ENCODE measurements around the gene VAV3.
"Not testable (repeated sequence)": the region's sequence is repeated elsewhere in the genome, so short reads cannot be mapped to it uniquely, and the experiment has no call there.

The VAV3 gene

DNA sequence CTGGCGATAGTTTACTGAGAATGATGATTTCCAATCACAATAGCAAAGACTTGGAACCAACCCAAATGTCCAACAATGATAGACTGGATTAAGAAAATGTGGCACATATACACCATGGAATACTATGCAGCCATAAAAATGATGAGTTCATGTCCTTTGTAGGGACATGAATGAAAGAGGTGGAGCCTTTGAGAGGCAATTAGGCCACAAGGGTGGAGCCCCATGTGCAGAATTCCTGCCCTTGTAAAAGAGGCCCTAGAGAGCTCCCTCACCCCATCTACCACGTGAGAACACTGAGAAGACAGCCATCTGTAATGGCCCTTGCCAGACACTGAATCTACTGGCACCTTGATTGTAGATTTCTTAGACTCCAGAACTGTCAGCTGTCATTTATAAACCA is 314.2 kb downstream of the VAV3 start:
- not testable (repeated sequence) for DNase-seq (ENCODE audit: low read depth in 2 of 2)

DNA sequence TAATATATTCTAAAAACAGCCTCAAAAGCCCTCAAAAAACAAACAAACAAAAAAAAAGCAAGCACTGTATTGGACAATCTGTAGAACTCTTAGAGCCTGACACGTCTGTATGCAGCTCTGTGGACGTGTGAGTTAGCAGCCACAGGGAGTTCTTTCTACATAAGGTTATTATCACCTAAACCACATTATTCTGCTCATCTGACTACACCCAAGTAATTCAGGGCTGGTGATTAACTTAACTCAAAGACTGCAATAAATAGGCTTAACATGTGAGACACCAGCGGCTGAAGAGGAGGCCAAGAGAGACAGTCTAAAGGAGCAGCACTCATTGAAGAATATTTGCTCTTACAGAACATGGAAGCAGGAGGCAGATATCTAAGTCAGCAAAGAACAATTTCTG is 316.0 kb downstream of the VAV3 start:
- DNase-seq (ENCODE audit: low read depth in 2 of 2): no peak

DNA sequence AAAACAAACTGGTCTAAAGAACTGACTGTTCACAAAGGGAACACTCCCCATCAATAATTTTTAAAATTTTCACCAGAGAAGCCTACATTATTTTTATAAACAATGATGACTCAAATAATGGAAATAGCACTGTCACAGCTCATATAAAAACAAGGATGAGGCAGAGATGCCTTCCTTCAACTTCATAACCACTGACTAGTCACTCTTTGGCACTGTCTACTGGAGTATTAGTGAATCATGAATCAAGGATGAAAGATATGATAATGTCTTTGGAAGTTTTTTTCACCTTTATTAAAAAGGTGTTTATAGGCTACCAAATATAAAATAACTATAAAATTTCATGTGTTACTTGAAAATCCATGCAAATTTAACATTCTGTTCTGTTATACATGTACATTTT is 316.9 kb downstream of the VAV3 start:
- no peak for DNase-seq (ENCODE audit: low read depth in 2 of 2)

DNA sequence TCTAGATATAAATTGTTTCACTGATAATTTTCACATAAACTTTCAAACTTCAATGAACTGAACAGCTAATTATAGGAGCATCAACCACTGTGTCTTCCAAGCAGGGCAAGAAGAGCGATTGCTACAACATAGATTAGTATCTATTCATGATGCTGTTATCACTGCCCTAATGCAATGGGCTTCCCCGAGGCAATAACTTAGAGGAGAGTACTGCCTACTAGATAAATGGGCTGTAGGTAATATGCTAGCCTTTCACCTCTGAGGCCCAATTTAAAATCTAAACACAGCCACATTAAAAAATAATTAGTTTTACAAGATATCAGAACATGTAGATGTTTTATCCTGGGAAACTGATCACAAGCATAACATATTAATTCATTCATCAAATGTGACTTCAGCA is 318.0 kb downstream of the VAV3 start:
- no peak for DNase-seq (ENCODE audit: low read depth in 2 of 2)

DNA sequence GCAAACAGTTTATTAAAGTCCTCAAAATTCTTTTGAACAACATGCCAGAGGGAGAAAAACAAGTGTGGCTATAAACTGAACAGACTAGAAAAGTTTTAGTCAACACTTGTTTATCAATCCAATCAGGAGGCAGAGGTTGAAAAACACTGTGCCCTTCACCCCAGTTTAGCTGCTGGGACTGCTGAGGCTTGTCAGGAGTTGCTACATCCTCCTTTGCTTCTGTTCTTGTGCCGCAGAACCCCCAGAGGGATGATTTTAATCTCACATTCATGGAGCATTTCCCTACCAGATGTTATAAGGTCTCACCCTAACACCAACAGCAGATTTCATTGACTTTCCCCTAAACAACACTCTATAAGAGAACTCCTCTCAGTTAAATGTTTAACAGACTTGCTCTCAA is 321.2 kb downstream of the VAV3 start:
- no peak for DNase-seq (ENCODE audit: low read depth in 2 of 2)

DNA sequence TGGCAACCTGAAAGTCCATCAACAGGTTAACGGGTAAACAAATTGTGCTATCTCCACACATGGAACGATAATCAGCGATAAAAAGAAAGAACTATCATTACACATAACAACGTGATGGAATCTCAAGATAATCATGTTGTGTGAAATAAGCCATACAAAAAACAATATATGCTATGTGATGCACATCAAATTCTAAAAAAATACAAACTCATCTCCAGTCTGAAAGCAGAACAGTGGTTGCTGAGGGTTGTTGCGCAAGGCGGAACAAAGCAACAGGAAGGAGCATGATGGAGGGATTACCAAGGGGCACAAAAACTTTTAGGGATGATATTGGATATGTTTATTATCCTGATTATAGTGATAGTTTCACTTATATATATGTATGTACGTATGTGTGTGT is 324.8 kb downstream of the VAV3 start:
- DNase-seq (ENCODE audit: low read depth in 2 of 2): no peak

DNA sequence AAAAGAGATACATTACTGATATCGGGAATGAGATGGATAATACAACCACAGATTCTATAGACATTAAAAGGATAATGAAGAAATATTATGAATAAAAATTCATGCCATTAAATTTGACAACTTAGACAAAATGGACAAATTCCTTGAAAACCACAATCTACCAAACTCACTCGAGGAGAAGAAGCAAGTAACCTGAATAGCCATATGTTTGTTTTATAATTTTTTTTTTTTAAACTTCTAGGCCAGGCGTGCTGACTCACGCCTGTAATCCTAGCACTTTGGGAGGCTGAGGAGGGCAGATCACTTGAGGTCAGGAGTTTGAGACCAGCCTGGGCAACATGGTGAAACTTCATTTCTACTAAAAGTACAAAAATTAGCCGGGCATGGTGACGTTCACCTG is 327.9 kb downstream of the VAV3 start:
- DNase-seq (ENCODE audit: low read depth in 2 of 2): no peak

DNA sequence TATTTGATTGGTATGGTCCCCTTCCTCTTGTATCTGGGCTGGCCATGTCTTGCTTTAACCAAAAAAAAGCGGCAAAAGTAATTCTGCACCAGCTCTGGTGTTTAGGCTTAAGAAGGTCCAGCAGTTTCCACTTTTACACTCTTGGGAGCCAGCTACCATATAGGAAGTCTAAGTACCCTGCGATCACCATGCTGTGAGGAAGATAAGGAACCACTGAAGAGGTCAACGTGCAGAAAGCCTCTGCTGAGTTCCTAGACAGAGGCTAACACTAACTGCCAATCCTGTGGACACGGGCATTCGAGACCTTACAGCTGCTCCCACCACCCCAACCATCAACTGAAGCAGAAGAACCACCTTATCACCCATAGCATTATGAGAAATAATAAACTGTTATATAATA is 331.4 kb downstream of the VAV3 start:
- DNase-seq (ENCODE audit: low read depth in 2 of 2): no peak

DNA sequence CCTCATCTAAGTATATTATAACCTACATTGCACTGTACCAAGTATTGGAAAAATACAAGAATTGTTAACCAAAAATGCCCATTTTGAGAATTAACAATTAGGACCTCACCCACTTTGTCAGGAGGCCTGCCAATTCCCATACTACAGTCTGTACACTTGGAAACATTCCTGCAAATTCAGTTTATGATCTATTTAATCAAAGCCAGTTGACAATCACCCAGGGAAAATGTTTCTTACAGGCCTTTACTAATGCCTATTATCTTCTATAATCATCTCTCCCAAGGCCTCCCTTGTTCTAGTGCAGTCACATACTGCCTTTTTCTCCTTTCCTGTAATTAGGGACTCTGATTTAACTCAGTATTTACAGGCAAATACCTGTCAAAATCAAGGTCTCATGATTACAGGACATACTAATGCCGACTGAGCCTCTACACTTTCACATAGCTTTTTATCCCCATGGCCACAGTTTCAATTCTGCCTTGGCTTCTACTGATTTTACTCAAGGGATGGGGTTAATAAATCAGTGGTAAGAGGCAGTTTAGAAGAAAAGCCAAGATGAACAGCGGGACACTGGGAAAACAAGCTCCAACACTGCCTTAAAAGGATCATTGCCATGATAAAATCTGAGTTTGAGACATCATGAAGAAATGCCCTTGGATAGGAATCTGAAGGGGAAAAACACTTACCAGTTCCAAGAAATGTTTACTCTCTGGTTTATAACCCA is 338.7 kb downstream of the VAV3 start:
- no peak for DNase-seq (ENCODE audit: low read depth in 2 of 2)

DNA sequence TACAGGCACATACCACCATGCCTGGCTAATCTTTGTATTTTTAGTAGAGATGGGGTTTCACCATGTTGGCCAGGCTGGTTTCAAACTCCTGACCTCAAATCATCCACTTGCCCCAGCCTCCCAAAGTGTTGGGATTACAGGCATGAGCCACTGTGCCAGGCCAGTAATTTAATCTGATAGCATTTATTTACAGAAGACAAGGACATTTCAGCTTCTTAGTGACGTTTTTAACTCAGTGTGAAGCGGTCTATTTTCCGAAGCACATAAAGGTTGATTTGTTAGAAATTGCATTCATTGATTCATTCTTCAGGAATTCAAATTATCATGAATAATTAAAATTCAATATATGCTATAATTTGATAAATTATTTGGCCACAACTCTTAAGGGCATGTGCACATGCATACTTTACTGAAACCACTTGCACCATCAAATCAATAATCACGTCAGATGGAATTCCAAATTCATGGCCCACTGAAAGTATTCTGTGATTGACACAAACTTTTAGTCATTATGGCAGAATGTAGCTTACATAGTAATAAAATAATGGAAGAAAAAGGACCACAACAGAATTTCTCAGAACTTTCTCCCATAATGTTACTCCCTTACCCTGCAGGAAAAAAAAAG is 339.5 kb downstream of the VAV3 start:
- no peak for DNase-seq (ENCODE audit: low read depth in 2 of 2)

DNA sequence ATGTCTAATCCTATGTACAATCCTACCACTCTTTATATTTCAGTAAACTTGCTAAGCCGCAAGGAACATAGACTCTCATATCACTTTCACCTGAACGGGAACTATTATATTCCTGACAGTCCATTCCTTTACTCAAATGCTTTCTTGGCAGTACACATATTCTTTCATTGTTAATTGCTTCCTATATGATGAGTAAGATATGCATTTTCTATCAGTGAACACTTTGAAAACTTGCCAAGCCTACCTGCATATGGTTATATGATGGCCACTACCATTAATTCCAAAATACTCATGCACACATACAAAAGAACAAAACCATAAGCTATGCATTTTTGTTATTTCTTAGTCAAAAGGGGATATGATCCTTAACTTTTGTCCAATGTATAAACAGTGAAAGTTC is 341.5 kb downstream of the VAV3 start:
- DNase-seq (ENCODE audit: low read depth in 2 of 2): no peak

DNA sequence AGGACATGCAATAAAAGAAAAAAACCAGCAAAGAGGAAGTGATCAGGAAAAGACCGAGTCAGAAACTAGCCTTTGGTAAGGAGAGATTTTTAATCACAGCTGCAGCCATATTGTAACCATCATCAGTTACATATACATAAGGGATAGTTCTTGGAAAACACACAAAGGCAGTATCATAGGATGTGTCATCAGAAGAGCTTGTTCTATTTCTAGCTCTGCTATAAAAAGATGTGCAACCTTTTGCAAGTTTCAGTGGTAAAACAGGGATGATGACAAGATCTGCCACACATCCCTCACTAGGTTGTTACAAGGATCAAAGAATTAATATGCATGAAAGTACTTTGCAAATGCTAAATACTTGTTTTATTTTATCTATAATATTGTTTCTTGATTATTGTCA is 342.0 kb downstream of the VAV3 start:
- DNase-seq (ENCODE audit: low read depth in 2 of 2): no peak

DNA sequence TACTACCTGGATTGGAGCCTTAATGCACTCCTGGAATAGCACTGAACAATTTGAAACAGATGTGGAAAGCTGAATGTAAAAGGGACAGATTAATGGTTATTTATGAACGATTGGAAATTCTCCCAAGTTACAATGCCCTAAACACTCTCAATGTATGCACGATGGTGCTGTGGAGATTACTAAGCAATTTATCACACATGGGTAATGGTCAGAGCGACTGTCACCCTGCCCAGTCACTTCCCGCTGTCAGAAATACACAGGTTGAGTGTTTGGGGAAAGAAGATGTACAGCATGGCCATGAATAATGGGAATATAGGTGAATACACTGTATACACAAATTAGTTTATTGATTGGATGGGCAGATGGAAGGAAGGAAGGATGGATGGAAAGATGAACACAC is 342.4 kb downstream of the VAV3 start:
- no peak for DNase-seq (ENCODE audit: low read depth in 2 of 2)

DNA sequence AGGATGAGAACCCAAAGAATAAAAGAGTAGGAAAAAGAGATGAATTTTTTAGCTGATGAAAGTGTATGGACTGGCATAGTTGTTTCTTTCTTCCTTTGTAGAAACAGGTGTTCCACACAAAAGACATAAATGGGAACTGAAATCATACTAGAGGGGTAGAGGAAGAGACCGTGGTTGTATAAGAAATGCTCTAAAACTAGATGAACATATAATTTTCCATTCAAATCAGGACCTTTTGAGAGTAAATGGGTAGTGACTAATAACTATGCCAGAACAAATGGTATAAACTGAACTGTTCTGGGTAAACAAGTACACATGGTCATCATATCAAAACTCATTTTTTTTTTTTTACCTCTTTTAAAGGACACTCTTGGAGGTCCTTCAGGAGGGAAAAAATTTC is 344.2 kb downstream of the VAV3 start:
- DNase-seq (ENCODE audit: low read depth in 2 of 2): no peak

DNA sequence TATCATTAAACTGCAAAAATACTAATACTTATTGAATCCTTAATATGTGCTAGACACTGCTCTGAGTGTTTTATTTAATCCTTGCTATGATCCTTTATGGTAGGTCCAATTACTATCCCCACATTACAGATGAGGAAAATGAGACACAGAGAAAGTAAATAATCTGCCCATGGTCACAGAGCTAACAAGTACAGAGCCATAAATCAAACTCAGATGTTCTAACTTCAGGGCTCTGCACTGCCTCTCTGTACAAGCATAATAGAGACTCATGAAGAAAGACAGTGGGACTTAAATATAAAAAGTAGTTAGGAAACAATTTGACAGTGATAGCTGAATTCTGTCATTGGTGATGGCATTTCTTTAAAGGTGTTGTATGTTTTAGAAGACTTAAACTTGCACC is 346.4 kb downstream of the VAV3 start:
- no peak for DNase-seq (ENCODE audit: low read depth in 2 of 2)

DNA sequence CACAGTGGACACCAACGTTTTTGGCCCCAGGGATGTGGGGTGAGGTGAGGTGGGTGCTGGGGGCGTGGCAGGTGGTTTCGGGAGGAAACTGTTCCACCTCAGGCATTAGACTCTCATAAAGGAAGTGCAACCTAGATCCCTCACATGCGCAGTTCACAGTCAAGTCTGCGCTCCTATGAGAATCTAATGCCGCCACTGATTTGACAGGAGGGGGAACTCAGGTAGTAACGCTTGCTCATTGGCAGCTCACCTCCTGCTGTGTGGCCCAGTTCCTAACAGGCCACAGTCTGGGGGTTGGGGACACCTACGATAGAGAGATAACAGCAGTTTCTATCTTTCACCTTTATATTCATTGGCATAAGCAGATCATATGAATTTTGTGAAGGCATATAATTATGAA is 347.1 kb downstream of the VAV3 start:
- no peak for DNase-seq (ENCODE audit: low read depth in 2 of 2)

DNA sequence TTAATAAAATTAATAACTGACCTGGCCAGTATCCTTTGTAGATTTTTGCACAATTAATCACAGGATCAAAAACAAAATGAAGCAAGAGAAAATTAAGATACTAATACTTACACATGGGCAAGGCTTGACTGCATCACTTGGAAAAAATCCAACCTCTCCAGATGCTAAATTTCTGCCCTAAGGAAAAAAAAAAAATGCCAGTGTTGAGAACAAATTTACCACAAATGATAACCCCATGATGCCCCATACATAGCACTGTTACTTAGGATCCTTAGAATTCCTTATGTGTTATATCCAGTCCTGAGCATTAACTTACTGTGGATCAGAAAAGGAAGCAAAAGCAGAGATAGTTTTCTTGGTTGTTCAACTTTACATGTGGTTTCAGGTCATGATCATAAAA is 347.5 kb downstream of the VAV3 start:
- DNase-seq (ENCODE audit: low read depth in 2 of 2): no peak

DNA sequence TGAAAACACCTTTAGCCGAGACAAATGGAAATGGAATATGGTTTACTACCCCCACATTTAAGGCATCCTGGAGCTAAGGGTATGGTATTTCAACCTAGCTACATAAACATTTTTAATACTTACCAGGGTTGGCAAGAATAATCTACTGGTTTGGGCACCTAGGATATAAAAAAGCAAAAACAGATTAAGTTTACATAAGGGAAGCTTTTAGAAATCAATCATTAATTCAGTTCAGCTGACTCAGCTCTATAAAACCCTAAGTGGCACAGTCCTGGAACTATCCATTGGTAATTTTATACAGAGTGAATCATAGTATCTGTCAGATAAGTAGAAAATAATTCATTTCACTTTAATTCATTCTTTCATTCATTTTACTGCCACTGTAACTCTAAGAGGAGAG is 355.2 kb downstream of the VAV3 start:
- no peak for DNase-seq (ENCODE audit: low read depth in 2 of 2)

DNA sequence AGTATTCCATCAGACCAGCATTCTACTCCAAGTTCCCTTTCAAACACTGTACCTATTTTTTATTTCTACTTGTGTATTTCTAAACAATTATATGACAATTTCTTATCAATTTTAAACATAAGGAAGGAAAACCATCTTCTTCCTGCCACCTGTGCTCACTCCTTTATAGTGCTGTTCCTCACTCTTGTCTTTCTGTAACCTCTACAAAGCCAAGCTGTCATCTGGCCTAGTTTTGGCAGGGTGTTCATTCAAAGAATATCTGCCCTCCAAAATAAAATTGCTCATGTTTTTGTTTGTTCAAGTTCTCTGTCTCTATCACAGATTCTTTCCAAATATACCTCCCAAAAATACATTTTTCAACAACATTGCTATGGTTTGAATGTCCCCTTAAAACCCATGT is 360.2 kb downstream of the VAV3 start:
- no peak for DNase-seq (ENCODE audit: low read depth in 2 of 2)

DNA sequence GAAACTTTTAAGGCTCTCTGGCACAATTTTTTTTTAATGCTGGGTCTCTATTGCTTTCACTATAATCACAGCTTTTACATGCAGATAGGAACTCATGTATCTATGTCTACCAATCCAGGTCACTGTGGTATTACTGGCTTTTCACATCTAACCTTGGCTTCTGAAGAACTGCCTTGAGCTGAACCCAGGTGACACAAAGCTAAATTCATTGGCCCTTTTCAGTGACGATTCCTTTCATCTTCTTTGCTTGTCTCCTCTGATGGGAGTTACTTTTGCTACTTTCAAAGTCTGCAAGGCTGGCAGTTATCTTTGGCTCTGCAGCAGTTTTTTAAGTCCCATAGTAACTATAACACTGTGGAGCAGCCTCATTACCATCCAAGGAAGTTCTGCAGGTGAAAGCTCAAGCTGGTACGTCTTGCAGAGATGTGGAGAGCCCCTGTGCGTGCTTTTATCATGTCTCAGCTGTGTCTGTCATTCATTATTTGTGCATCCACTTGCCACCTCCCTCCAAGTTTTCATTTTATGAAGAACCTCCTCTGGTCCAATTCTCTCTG is 364.3 kb downstream of the VAV3 start:
- no peak for DNase-seq (ENCODE audit: low read depth in 2 of 2)

DNA sequence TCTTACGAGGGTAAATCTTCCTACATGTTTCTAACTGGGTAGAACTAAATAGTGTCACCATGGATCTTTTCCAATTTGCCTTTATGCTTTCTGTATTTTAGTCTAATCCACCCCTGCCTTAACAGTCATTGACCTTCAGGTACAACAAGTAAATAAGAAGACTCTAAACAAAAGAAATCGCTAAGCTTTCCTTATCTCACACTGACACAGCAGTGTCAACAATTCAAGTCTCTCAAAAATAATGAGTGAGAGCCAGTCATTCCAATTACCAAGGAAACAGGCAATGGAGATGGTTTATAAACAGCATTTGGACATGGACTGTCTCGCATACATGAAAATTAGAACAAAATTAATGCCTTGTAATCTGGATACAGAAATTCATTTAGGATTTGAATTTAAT is 365.8 kb downstream of the VAV3 start:
- no peak for DNase-seq (ENCODE audit: low read depth in 2 of 2)

DNA sequence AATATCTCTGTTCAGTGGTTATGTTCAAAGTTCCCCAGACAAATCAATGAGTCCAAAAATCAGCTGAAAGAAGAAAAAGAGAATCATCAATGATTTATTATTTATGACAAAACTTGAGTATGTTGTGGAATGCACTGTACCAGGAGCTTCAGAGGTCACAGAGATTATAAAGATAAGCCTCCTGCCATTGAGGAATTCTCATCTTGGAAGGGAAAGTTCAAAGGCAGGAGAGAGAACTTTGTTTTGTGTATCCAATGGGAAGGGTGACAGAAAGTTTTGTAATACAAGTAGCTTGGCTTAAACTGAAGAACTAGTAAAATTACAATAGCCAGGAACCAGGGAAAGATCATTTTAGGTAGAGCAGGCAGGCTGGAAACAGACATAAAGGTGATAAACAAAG is 367.7 kb downstream of the VAV3 start:
- no peak for DNase-seq (ENCODE audit: low read depth in 2 of 2)

DNA sequence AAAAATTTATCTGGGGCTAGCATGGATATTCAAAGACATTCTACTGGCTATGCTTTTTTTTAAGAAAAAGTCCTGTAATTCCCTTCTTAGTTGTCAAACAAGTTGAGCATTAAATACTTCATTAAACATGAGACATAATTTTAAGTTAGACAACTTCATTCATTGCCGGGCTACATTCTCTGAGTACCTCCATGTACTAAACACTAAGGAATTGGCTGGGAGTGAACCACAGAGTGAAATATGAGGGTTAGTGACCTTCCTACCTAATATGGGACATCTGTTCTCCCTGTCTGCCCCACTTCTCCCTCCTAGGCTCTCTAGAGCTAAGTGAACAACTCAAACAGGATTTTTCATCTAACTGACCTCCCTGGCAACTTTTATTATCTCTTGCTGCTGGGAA is 370.4 kb downstream of the VAV3 start:
- DNase-seq (ENCODE audit: low read depth in 2 of 2): no peak

Data from stimulated activated CD8-positive, alpha-beta memory T cell treated with anti-CD3 and anti-CD28 coated beads, Interleukin-15, amount 100 ng/mL, for 4 hours (primary cell).